Suprapubic skin (tissue), 4 donors: ENCODE data around the gene SLCO2A1. TPM values are rescaled to one million over a fixed set of nuclear protein-coding genes. Genes with fewer than 3 reads are reported as not detected.

ENCODE experiments used
- DNase-seq, 2 donors: peaks; one replicate each; pipeline ENCODE4 v3.0.0-alpha.2; 2019; ENCODE audit warnings: low spot score in 2 of 2
- H3K27ac ChIP-seq: fragments of 200-600 bp; sonication (generic); one replicate; pipeline ENCODE4 v1.5.1; 2019
- H3K27me3 ChIP-seq: fragments of 200-600 bp; sonication (generic); one replicate; pipeline ENCODE4 v1.5.1; 2019
- H3K36me3 ChIP-seq: fragments of 200-600 bp; sonication (generic); one replicate; pipeline ENCODE4 v1.5.1; 2019
- H3K4me1 ChIP-seq: fragments of 200-600 bp; sonication (generic); one replicate; pipeline ENCODE4 v1.5.1; 2019
- H3K4me3 ChIP-seq: fragments of 200-600 bp; sonication (generic); one replicate; pipeline ENCODE4 v1.5.1; 2019; ENCODE audit warnings: mild to moderate bottlenecking
- H3K9me3 ChIP-seq: fragments of 200-600 bp; sonication (generic); one replicate; pipeline ENCODE4 v1.5.1; 2019
- EP300 ChIP-seq: sonication (generic); formaldehyde crosslinking; IDR thresholded peaks from one replicate; pipeline ENCODE4 v1.6.1; 2017; ENCODE audit warnings: antibody characterized with exemption
- POLR2A ChIP-seq, 2 donors: fragments of 450-650 bp; IDR thresholded peaks; one replicate each; pipeline ENCODE4 v1.6.1; 2017; ENCODE audit warnings: antibody characterized with exemption in 2 of 2, mild to moderate bottlenecking in 2 of 2, moderate library complexity in 2 of 2
- POLR2AphosphoS5 ChIP-seq, 3 donors: sonication (generic); formaldehyde crosslinking; IDR thresholded peaks; one replicate each; pipeline ENCODE4 v1.6.1; 2017; ENCODE audit warnings: antibody characterized with exemption in 3 of 3
- WGBS: methylation state at CpG from one replicate; pipeline ENCODE4 v1.1.5; 2018; 5-methylcytosine and 5-hydroxymethylcytosine counted together
- total RNA-seq, 4 donors: library from RNA; depleted of rRNA; stranded (reverse); fragments of >200 nt; gene quantifications; one replicate each; pipeline ENCODE4 v1.1.0, GENCODE V29; 2016
- TF ChIP-seq, protein P1 (sequence below), 2 donors: fragments of 200-600 bp in 1 of 2; fragments of 450-650 bp in 1 of 2; sonication (generic) in 1 of 2; IDR thresholded peaks; one replicate each; pipeline ENCODE4 v1.5.1; 2016 to 2019; ENCODE audit warnings: antibody characterized with exemption in 2 of 2, mild to moderate bottlenecking in 1 of 2, moderate library complexity in 1 of 2

SLCO2A1 gene
- total RNA-seq, 4 donors from 2014 or later = 25.0 to 38.7 (median 29.4) TPM

DNA sequence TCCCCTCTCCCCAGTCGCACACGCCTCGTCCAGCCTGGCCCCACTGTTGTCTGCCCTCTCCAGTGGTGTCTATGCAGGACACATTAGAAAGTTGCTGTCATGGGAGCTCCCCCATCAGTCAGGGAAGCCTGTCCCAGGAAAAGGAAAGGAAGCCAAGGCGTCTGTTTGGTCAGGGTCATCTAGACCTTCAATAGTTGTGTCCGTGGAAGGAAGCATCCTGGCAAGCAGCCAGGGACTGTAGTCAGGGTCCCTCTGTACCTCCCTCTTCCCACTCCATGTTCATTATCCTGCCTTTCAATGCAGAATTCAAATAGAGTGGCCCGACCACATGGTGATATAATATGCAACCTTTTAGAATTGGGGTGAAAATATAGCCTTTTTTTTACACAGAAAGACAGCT is 73.4 kb downstream of the SLCO2A1 start:
- Histone ChIP-seq H3K4me1 (peaks cover 10% of the 10 kb centered on the region), H3K27me3 (no peaks in the 10 kb centered on the region), H3K4me3 (no peak overlapping the region), H3K36me3 (no peaks in the 10 kb centered on the region), H3K27ac (no peak overlapping the region), H3K9me3 (no peaks in the 10 kb centered on the region)
- TF ChIP-seq, protein P1, sequence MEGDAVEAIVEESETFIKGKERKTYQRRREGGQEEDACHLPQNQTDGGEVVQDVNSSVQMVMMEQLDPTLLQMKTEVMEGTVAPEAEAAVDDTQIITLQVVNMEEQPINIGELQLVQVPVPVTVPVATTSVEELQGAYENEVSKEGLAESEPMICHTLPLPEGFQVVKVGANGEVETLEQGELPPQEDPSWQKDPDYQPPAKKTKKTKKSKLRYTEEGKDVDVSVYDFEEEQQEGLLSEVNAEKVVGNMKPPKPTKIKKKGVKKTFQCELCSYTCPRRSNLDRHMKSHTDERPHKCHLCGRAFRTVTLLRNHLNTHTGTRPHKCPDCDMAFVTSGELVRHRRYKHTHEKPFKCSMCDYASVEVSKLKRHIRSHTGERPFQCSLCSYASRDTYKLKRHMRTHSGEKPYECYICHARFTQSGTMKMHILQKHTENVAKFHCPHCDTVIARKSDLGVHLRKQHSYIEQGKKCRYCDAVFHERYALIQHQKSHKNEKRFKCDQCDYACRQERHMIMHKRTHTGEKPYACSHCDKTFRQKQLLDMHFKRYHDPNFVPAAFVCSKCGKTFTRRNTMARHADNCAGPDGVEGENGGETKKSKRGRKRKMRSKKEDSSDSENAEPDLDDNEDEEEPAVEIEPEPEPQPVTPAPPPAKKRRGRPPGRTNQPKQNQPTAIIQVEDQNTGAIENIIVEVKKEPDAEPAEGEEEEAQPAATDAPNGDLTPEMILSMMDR (IDR thresholded peaks at IDR 0.05) = no peak
- TF ChIP-seq POLR2AphosphoS5 (IDR thresholded peaks at IDR 0.05) (no peak), EP300 (no peak), POLR2A (IDR thresholded peaks at IDR 0.05) (no peak)
- WGBS = 50% methylated on average over 3 of the region's 6 CpGs
- no peak for DNase-seq

DNA sequence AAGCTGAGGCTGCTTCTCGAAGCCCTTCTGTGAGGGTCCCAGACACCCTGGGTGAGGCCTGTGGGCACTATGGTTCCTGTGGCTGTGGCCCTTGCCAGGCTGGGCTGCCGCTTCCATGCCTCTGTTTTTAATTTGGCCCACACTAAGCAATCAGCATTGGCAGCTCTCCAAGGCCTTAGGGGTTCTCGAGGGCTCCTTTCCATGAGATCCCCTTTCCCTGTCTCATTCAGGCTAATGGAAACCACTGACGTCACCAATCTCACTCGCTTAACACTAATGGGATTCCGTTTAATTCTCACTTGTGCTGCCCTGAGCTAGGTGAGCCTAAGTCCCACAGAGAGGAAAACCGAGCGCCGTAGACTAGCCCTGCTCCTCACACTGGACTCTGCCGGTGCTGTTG is 73.8 kb downstream of the SLCO2A1 start:
- H3K27me3 ChIP-seq = no peaks in the 10 kb centered on the region
- H3K4me3 ChIP-seq = no peak overlapping the region
- no peak overlapping the region for H3K27ac ChIP-seq
- 71% methylated on average over 10 of the region's 10 CpGs for WGBS
- no peaks in the 10 kb centered on the region for H3K9me3 ChIP-seq
- DNase-seq = no peak
- peaks cover 10% of the 10 kb centered on the region for H3K4me1 ChIP-seq
- TF ChIP-seq, protein P1 (IDR thresholded peaks at IDR 0.05) = no peak
- TF ChIP-seq POLR2A (IDR thresholded peaks at IDR 0.05) (no peak), POLR2AphosphoS5 (IDR thresholded peaks at IDR 0.05) (no peak), EP300 (no peak)
- no peaks in the 10 kb centered on the region for H3K36me3 ChIP-seq

DNA sequence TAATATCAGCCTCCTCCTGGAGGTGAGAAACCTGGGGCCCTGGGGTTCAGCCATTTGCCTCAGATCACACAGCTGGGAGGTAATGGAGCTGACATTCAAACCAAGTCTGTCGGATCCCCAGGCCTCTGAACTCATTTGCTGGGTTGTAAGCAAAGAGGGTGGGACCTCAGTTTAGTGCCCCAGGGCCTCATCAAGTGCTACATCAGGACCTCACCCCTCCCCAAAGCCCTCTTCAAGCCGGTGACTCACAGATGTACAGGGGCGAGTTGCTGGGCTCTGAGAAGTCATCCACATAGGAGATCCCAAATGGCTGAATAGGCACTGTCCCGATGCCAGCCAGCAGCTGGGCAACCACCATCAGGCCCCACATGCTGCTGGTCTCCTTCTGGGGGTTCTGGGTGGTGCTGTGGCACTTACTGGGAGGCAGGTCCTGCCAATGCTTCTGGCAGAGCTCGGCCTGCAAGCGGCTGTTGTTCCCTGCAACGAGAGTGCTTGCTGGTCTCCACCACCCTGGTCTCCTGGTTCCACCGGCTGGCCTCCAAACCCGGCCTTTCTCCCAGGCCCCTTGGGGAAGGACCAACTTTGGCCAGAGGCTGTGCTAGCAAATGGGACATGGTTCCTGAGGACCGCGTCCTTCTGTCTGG is 74.9 kb downstream of the SLCO2A1 start:
- no peaks in the 10 kb centered on the region for H3K9me3 ChIP-seq
- WGBS = 87% methylated on average over 8 of the region's 11 CpGs
- no peak overlapping the region for H3K27ac ChIP-seq

DNA sequence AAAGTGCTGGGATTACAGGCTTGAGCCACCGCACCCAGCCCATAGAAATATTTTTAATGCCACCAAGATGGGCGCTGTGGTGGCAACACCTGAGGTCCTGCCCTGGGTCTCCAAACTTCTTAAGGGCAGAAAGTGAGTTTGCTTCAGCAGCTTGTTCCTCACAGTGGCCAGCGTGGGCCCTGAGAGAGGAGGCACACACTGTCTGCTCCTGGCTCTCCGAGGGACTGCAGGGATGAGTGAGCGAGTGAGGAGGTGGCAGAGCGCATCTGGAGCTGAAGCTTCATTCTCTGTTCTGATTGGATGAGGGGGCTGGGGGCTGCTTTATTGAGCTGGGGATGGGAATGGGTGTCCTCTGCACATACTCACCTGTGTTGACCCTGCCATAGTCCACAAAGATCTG is 76.4 kb downstream of the SLCO2A1 start:
- H3K4me3 ChIP-seq = no peak overlapping the region
- TF ChIP-seq, protein P1 (IDR thresholded peaks at IDR 0.05) = no peak
- no peak for TF ChIP-seq POLR2A (IDR thresholded peaks at IDR 0.05)
- TF ChIP-seq EP300 = no peak
- TF ChIP-seq POLR2AphosphoS5 (IDR thresholded peaks at IDR 0.05) = no peak
- 96% methylated on average over 4 of the region's 6 CpGs for WGBS
- H3K36me3 ChIP-seq = no peaks in the 10 kb centered on the region
- H3K27me3 ChIP-seq = no peaks in the 10 kb centered on the region
- no peak overlapping the region for H3K27ac ChIP-seq
- no peaks in the 10 kb centered on the region for H3K9me3 ChIP-seq
- peaks cover 23% of the 10 kb centered on the region for H3K4me1 ChIP-seq
- DNase-seq = no peak

More for the DNA sequence above, 74.9 kb downstream of the SLCO2A1 start:
- no peak for TF ChIP-seq POLR2A (IDR thresholded peaks at IDR 0.05)
- TF ChIP-seq, protein P1 (IDR thresholded peaks at IDR 0.05) = no peak
- no peak for TF ChIP-seq POLR2AphosphoS5 (IDR thresholded peaks at IDR 0.05)
- no peak for TF ChIP-seq EP300
- Histone ChIP-seq H3K4me3 (no peak overlapping the region), H3K36me3 (no peaks in the 10 kb centered on the region), H3K27me3 (no peaks in the 10 kb centered on the region), H3K4me1 (peaks cover 10% of the 10 kb centered on the region)
- DNase-seq = no peak

DNA sequence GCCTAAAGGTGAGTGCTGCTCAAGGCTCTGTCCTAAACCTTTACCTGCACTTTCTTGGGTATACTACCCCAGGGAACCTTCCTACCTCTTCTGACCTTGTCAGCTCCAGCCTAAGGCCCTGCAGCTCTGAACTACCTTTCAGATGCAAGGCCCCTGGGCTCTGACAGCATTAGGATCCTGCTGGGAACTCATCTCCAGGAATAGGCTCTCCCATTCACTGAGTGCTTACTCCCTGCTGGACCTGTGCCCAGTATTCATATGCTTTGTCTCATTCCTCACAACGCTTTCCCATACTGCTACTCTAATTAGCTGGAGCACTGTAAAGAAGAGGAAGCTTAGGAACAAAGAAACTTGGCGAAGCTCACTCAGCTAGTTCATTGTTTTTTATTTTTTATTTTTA is 80.3 kb downstream of the SLCO2A1 start:
- DNase-seq = no peak
- TF ChIP-seq, protein P1 (IDR thresholded peaks at IDR 0.05) = no peak
- no peak for TF ChIP-seq POLR2A (IDR thresholded peaks at IDR 0.05)
- no peak for TF ChIP-seq POLR2AphosphoS5 (IDR thresholded peaks at IDR 0.05)
- TF ChIP-seq EP300 = no peak
- Histone ChIP-seq H3K4me1 (peaks cover 38% of the 10 kb centered on the region), H3K27ac (peak overlapping the region; percentile 14), H3K36me3 (no peaks in the 10 kb centered on the region), H3K27me3 (no peaks in the 10 kb centered on the region), H3K4me3 (no peak overlapping the region), H3K9me3 (no peaks in the 10 kb centered on the region)
- WGBS = 53% methylated on average over 2 of the region's 2 CpGs
